GM06990 (cell line): ENCODE measurements around the gene BCORL1.

Experiments
- DNase-seq: peaks from one replicate; pipeline ENCODE4 v3.0.0-alpha.2; 2011; ENCODE audit not compliant: insufficient read length; ENCODE audit errors: extremely low read depth
- H3K27me3 ChIP-seq: replicated peaks from 2 replicates; pipeline ENCODE4 v1.6.0; 2011; ENCODE audit warnings: low read length; ENCODE audit not compliant: control insufficient read depth, insufficient read depth
- H3K36me3 ChIP-seq: 2 replicates; pipeline ENCODE4 v1.5.1; 2011; ENCODE audit warnings: low read length; ENCODE audit not compliant: control insufficient read depth, insufficient read depth
- H3K4me3 ChIP-seq: replicated peaks from 2 replicates; pipeline ENCODE4 v1.5.1; 2011; ENCODE audit warnings: low read depth, mild to moderate bottlenecking, control low read depth, low read length
- CTCF ChIP-seq: IDR thresholded peaks from 2 replicates; pipeline ENCODE4 v1.5.1; 2011; ENCODE audit warnings: low read length, control low read depth, mild to moderate bottlenecking, inconsistent platforms; ENCODE audit not compliant: insufficient read depth, poor library complexity, severe bottlenecking

The BCORL1 gene, protein sequence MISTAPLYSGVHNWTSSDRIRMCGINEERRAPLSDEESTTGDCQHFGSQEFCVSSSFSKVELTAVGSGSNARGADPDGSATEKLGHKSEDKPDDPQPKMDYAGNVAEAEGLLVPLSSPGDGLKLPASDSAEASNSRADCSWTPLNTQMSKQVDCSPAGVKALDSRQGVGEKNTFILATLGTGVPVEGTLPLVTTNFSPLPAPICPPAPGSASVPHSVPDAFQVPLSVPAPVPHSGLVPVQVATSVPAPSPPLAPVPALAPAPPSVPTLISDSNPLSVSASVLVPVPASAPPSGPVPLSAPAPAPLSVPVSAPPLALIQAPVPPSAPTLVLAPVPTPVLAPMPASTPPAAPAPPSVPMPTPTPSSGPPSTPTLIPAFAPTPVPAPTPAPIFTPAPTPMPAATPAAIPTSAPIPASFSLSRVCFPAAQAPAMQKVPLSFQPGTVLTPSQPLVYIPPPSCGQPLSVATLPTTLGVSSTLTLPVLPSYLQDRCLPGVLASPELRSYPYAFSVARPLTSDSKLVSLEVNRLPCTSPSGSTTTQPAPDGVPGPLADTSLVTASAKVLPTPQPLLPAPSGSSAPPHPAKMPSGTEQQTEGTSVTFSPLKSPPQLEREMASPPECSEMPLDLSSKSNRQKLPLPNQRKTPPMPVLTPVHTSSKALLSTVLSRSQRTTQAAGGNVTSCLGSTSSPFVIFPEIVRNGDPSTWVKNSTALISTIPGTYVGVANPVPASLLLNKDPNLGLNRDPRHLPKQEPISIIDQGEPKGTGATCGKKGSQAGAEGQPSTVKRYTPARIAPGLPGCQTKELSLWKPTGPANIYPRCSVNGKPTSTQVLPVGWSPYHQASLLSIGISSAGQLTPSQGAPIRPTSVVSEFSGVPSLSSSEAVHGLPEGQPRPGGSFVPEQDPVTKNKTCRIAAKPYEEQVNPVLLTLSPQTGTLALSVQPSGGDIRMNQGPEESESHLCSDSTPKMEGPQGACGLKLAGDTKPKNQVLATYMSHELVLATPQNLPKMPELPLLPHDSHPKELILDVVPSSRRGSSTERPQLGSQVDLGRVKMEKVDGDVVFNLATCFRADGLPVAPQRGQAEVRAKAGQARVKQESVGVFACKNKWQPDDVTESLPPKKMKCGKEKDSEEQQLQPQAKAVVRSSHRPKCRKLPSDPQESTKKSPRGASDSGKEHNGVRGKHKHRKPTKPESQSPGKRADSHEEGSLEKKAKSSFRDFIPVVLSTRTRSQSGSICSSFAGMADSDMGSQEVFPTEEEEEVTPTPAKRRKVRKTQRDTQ (N-terminal part only)

GRCh38 chrX:129982300-129983251, at the start of gene BCORL1:
BCORL1 (plus strand) TSS chrX:129982635; CDS start chrX:130005232, 22,597 bp downstream.
- TF ChIP-seq CTCF: peak; percentile 17
- Histone ChIP-seq H3K27me3 (no peaks in the 10 kb centered on the region; the same call in 1 of the 2 replicates), H3K36me3 (no peaks in the 10 kb centered on the region), H3K4me3 (peak within 1 kb of the TSS; percentile 54)
- DNase-seq: peak; percentile 94

- H3K36me3 ChIP-seq: no peaks in the 10 kb centered on the region
- H3K27me3 ChIP-seq: no peaks in the 10 kb centered on the region
- DNase-seq: peak; percentile 28
- TF ChIP-seq CTCF: no peak
- H3K4me3 ChIP-seq: peak overlapping the region; percentile 13
Observed at GRCh38 chrX:129932821-129933321, 49.6 kb upstream of the BCORL1 start.

GRCh38 chrX:129933700-129934099, 48.7 kb upstream of the BCORL1 start:
- H3K4me3 ChIP-seq: no peak overlapping the region
- no peak for DNase-seq
- no peaks in the 10 kb centered on the region for H3K36me3 ChIP-seq
- no peak for TF ChIP-seq CTCF
- no peaks in the 10 kb centered on the region for H3K27me3 ChIP-seq

- no peak for TF ChIP-seq CTCF
- Histone ChIP-seq H3K27me3 (no peaks in the 10 kb centered on the region), H3K36me3 (no peaks in the 10 kb centered on the region), H3K4me3 (no peak overlapping the region)
- DNase-seq: no peak
Observed at GRCh38 chrX:129934461-129934860, 48.0 kb upstream of the BCORL1 start.

DNA sequence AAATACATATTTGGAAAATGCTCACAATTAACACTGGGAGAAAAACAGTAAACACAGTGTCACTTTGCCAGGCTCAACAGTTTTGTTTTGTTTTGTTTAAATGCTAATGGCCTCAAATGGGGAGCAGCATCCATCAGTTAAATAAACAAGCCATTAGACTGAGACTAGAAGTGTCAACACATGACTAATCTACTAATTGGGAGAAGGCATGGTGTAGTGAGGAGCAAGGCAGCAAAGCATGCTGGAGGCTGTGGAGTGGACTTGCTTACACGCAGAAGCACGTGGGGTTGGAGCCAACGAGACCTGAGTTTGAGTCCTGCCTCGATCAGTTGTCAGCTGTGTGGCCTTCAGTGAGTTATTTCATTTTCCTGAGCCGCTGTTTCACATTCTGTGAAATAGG, 47.5 kb upstream of the BCORL1 start:
- no peaks in the 10 kb centered on the region; the same call in 1 of the 2 replicates for H3K27me3 ChIP-seq
- TF ChIP-seq CTCF: no peak
- no peak for DNase-seq
- no peaks in the 10 kb centered on the region for H3K36me3 ChIP-seq
- no peak overlapping the region for H3K4me3 ChIP-seq
